HG03280 (cell line): ENCODE data around the gene PTPRJ.

Experiments used
- ATAC-seq: cut with Tn5 transposase; IDR thresholded peaks from one replicate; pipeline ENCODE4 v1.9.1; 2021; ENCODE audit warnings: mild to moderate bottlenecking, moderate library complexity; ENCODE audit not compliant: unreplicated experiment

The PTPRJ gene

GRCh38 chr11:48087974-48088681 lies 107.8 kb downstream of the PTPRJ start:
- ATAC-seq = no peak

DNA sequence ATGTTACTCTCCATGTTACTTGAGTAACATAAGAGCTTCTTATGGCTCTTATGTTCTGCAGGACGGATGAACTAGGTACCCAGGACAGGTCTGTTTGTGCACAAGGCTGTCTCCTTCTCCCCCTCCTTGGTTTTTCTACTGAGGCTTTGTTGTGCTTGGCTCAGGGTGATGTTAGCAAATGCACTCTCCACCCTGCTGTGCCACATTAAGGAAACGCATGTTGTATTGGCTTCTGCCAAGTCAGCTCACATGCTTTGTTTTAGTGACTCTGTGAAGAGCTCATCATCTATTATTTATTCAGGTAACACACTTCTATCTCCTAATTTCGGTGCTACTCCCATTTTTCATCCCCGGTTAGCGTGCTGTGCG lies 108.3 kb downstream of the PTPRJ start:
- ATAC-seq = no peak

DNA sequence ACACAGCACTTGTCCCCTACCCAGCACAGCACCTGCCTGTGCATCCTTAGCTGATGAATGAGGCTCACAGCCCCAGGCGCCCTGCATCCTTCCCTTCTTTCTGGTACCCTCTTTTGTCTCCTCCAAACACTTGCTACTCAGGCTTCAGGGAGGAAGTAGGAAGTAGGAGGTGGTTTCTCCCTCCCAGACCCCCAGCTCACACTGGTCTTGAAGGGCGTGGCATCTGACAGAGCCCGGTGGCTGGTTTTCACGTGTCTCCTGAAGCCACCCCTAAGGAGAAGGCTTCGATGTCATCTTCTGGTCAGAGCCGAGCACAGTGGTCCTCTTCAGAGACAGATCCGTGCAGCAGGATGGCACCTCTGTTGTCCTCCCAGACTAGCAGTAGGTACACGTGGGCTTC lies 109.8 kb downstream of the PTPRJ start:
- no peak for ATAC-seq

DNA sequence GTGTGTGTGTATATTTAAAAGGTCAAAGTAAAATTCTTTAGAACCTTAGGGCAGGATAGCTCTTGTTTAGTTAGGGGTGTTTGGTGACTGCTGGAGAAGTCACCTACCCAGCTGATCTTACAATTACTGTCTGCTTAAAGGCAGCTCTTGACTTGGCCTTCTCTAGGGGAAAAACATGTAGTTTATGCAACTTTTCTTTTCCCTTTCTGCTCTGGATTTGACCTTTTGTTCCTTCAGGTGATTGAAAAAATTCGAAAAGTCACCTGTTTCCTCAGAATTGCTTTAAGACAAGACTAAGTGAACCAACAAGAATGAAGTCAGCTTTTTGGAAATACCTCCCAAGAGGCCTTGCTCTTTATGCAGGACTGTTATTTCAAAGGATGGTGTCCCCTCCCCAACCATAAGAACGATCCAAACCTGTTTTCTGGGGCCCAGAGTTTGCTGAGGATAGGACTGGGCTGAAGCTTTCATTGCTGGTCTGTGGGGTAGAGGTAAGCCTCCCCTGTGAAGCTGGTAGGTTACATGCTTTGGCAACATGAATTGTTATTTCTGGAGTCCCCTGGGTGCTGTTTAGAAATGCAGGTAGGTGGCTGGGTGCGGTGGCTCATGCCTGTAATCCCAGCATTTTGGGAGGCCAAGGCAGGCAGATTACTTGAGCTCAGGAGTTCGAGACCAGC lies 111.2 kb downstream of the PTPRJ start:
- ATAC-seq = no peak

- ATAC-seq = no peak
Observed at GRCh38 chr11:48093323-48093722, 113.0 kb downstream of the PTPRJ start.

DNA sequence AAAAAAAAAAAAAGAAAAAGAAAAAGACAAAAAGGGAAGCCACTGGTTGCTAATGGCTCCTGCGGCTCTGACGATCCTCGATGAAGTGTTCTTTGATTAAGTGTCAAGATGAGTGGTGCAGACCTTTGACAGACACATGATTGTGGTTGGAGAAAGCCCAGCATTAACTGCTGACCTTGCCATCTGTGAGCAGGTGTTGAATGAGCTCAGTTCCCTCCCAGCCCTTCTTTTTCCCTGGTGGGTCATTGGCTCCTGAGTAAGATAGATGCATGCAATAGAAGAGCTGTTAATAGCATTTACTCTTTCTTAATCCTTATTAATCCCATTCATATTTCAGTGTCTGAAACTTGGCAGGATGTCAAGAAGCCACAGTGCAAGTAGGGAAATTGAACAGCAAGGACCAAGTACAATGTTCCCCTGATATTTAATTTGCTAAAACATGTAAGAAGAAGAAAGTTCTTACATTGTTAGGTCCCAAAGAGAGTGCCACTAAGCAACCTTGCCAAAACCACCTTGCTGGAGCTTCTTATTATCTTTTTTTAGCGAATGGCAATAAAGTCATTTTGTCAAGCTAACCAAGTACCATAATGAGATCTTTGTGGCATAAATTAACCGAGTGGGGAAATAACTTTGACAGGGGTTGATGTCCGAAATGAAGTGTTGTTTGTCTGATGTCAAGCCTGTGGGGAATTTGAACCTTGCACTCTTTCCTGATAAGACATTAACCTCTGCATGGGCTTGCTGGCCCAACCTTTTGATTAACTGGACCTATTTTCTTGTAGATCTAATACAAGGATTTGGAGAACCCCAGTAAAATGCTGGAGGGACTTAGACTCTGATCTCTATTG lies 113.7 kb downstream of the PTPRJ start:
- no peak for ATAC-seq

GRCh38 chr11:48094643-48095339 lies 114.4 kb downstream of the PTPRJ start:
- no peak for ATAC-seq

DNA sequence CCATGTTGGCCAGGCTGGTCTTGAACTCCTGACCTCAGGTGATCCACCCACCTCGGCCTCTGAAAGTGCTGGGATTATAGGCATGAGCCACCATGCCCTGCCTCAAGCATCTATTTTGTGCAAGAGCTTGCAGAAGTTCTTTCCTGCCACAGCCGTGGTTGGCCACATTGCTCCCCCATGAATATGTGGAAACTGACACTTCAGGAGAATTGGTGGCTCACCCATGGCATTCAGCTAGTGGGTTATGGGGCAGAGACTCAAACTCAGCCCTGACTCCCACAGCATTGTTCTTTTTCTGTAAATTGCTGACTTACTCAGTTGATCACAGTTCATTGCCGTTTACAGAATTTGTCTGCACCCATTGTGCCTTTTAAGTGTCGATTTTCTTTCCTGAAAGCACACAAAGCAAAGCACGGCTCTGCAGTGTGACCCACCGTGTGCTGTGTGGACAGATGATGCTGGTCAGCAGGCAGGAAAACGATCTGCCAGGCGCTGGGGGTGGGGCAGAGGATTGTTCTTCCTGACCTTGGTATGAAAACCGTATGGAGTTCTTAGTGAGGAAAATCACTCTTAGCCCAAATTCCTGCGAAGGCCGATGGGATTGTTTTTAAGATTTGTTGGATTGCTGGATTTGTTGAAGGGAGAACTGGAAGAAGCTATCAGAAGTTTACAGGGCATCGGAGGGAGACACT lies 115.6 kb downstream of the PTPRJ start:
- no peak for ATAC-seq

DNA sequence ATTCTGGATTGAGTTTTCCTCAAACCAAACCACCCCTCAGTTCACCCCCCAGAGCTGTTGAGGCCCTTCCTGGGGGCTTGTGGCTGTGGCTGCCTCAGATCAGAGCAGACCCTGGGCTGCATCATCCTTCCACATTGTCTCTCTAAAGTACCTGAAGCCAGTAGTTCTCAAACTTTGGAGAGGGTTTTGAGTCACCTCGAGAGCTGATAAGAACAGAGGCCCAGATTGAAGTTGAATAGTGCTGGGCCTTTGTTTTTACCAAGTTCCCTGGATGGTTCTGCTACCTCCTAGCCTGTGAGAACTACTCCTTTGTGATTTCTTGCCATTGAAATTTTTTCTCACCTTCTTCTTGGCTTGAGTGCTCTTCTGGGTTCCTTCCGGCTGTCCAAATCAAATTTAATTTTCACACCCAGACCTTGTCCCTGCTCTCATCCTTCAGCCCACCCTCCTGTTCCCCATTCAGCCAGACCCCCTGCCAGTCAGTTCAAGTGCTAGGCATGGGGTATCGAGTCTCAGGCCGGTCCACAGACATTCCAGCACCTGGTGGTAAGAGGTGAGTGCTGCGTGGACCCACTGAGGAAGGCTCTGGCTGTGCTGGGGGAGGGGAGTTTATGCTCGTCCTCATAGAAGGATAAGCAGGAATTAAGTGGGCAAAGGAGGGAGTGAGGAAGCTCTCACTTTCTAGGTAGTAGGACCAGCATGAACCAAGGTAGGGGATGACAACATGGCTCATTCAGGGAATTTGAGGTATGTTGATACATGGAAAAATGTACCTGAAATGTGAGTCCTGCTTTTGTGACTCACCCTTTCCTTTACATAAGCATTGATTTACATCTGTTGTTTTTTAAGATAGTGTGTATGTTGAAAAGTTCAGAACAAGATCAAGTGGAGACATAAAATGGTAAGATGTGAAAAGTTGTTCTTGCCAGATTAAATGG lies 116.5 kb downstream of the PTPRJ start:
- no peak for ATAC-seq

- ATAC-seq = no peak
Observed at GRCh38 chr11:48098024-48098423, 117.7 kb downstream of the PTPRJ start.

DNA sequence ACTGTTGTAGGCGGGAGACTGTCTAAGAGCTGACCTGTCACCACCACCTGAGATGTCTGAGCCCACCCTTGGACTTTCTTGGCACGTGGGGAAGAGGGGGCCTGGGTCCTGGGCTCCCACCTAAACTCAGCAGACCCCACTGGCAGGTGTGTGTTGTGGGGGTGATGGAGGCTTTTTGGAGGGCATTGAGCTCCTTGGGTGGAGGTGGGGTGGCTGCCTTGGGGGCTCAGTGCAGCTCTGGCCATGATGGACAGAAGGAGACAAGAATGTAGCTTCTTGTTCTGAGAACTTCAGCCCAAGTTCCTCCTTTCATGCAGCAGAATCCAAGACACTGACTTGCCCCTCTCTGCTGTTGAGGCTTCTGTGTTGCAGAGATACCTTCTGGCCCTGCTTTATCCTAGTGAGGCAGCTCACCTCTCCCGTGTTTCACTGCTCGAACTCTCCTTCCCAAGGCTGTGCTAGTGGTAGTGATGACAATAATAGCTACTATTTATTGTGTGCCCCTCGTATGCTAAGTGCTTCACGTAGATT lies 119.6 kb downstream of the PTPRJ start:
- no peak for ATAC-seq

DNA sequence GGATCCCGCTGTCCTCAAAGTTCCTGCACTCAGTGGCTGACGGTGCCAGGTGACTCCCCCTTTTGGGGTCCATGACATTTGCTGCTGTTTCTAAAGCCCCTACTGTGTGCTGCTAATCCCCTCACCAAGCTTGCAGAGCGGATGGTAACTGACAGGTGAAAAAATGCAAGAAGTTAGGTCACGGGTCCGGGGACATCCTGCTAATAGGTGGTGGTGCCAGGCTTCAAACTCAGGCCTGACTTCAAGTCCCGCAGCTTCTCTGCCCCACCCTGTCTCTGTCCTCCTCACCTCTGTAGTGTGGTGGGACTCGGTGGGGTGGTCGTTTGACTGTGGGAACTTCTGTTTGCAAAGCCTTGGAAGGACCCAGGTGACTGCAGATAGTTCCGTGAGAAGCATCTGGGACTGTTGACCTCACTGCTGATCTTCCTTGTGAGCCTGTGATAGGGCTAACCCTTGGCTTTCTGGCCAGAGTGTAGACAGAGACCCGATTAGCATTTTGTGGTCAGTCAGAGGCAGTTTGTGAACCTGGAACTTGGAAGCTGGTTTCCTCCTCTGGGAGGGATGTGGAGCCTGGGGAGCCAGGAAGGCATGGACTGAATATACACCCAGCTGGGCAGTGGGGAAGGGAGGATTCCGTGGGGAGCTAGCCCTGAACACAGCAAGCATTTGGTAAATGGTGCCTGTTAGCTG lies 120.8 kb downstream of the PTPRJ start:
- no peak for ATAC-seq

- no peak for ATAC-seq
Observed at GRCh38 chr11:48101958-48102357, 121.6 kb downstream of the PTPRJ start.

DNA sequence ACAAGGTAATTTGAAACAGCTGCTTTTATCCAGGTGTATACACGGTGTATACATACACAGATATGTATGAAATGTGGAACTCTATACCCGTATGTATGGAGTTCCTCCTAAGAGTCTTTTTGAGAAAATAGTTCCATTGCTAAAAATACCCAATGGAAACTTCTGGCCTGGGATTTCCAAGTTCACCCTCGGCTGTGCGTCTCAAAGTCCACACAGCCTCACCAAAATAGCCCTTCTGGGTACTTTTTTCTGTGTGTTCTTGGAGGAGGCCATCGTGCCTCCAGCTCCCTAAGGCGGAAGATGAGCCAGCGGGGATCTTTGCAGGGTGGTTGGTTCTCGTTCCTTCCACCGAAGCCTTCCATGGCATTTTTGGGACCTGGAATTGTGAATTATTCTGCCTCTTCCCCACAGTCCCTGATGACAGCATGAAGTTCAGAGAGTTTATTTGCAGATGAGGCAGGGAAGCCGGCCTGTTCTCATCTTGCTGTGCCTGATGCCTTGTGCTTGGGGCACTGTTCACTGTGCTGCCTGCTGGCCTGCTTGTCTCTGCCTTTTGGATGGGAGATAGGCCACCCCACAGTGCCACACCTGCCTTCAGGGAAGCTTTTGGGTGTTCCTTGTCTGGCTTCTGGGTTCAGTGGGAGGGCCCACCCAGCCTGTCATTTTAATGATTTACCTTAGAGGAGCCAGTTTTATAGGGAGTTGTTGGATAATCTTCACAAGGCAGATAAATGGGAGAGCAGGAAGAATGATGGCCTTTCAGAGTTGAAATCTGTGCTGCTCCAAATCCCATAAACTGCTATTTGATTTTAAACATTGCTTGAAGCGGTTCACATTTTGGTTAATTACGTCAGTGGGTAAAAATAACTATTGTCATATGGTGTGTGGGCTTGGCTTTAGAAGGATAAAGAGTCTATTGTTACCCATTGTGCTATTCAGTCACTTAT lies 123.5 kb downstream of the PTPRJ start:
- ATAC-seq = no peak

- no peak for ATAC-seq
Observed at GRCh38 chr11:48104568-48104924, 124.2 kb downstream of the PTPRJ start.

GRCh38 chr11:48105096-48105990 lies 125.0 kb downstream of the PTPRJ start:
- no peak for ATAC-seq

DNA sequence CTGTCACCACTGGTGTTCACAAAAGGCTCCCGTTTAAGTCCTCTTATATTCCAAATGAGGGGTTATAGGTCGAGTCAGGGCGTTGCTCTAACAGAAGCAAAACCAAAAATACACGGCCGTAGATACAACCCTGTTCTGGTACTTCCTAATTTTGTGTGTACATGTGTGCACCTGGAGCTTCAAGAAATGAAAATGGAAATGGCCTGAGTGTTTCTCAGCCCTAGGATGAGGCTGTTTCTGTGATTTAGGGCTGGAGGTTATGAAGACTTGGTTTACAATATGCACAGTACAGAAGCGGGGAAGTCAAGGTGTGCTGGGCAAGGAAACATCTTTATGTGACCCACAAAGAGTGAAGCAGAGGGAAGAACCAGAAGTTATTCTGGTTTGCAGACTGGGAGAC lies 125.8 kb downstream of the PTPRJ start:
- ATAC-seq = no peak
